Measurements from ENCODE around the gene SGSM1. TPM values are rescaled to one million over a fixed set of nuclear protein-coding genes. Genes with fewer than 3 reads are reported as not detected.

SGSM1 gene
- total RNA-seq, 1 experiment from 2014 or later: 4.3 TPM

DNA sequence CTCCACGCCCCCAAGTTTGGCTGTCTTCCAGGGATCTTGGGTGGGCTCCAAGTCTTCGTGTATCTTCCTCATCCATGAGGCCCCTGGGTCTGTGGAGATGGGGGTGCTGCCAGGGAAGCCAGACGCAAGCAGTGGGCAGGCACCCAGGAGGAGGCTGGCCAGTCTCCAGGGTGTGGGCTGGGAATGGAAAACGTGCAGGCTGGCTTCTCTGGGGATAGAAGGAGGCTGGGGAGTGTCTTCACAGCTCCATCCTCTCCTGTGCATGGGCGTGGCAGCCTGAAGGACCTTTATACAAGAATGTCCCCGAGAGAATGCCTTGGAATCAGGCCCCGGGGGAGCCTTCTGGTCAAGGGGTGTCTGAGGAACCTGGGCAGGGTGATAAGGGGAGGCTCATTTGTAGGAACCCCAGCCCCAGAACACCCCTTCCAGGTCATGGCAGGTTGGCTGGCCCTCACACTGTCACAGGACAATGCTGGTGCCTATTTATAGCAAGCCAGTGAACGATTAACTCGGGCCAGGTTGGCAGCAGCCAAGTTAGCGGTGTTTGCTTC lies 14.0 kb downstream of the SGSM1 start:
- no peak overlapping the region for H4K91ac ChIP-seq (ENCODE audit: insufficient read length, low read depth, low read length)
- H3K9me3 Mint-ChIP-seq: peaks cover 3 to 9% of the 10 kb centered on the region in 2 experiments

More for the DNA sequence above, 14.0 kb downstream of the SGSM1 start:
- H4K5ac ChIP-seq (ENCODE audit: insufficient read length, low read depth, low read length): no peak overlapping the region
- no peak overlapping the region for H3K18ac ChIP-seq (ENCODE audit: insufficient read length, low read depth, low read length)
- no peaks in the 10 kb centered on the region for H3K79me1 ChIP-seq (ENCODE audit: insufficient read depth, low read depth, low read length, poor library complexity, severe bottlenecking)
- H4K20me1 ChIP-seq (ENCODE audit: control insufficient read depth, insufficient read depth, insufficient read length): no peaks in the 10 kb centered on the region
- H3K4me1 ChIP-seq (ENCODE audit: insufficient read depth, low read length): no peaks in the 10 kb centered on the region
- H2AK5ac ChIP-seq (ENCODE audit: insufficient read length, low read length): no peak overlapping the region
- no peak overlapping the region for H3K27ac ChIP-seq (ENCODE audit: insufficient read length, low read depth, low read length)
- H3K23me2 ChIP-seq (ENCODE audit: insufficient read length, low read depth, low read length, poor library complexity, severe bottlenecking): no peaks in the 10 kb centered on the region
- H3K14ac ChIP-seq (ENCODE audit: insufficient read depth, low read length): no peak overlapping the region; the same call in 1 of the 2 replicates
- H3K4me2 ChIP-seq (ENCODE audit: insufficient read depth, insufficient read length, low read length): no peak overlapping the region
- Mint-ChIP-seq H3K27ac (no peak overlapping the region), H3K27me3 (ENCODE audit: low read depth) (no peaks in the 10 kb centered on the region; the same call in none of the 2 replicates), H3K36me3 (ENCODE audit: insufficient read depth in 1 of 3, low read depth in 3 of 3) (peaks cover 8 to 11% (median 9%) of the 10 kb centered on the region in 3 experiments), H3K4me1 (no peaks in the 10 kb centered on the region), H3K4me3 (no peak overlapping the region)
- no peak overlapping the region for H2AFZ ChIP-seq (ENCODE audit: low read length)
- H3K9me3 ChIP-seq (ENCODE audit: control insufficient read depth, low read depth, low read length): no peaks in the 10 kb centered on the region
- H3K23ac ChIP-seq (ENCODE audit: insufficient read length, low read depth, low read length): no peak overlapping the region
- H2BK120ac ChIP-seq (ENCODE audit: low read depth, low read length, poor library complexity, severe bottlenecking): no peak overlapping the region
- DNase-seq: no peak
- peaks cover 2% of the 10 kb centered on the region; the same call in 1 of the 2 replicates for H3K79me2 ChIP-seq (ENCODE audit: insufficient read depth, low read length)
- no CpG with 5 or more reads among the region's 10 CpGs for WGBS (ENCODE audit: extremely low coverage, insufficient read length, low lambda C conversion rate)
- H3K27me3 ChIP-seq (ENCODE audit: insufficient read depth, low read length): no peaks in the 10 kb centered on the region
- H2BK15ac ChIP-seq (ENCODE audit: low read depth, low read length): no peak overlapping the region
- no peak overlapping the region for H3T11ph ChIP-seq (ENCODE audit: low read length)
- no peak overlapping the region for H3K9ac ChIP-seq (ENCODE audit: extremely low read depth, insufficient read length, low read length)
- H4K8ac ChIP-seq (replicated peaks; ENCODE audit: insufficient read length, low read depth, low read length): no peak overlapping the region
- TF ChIP-seq, protein P1, sequence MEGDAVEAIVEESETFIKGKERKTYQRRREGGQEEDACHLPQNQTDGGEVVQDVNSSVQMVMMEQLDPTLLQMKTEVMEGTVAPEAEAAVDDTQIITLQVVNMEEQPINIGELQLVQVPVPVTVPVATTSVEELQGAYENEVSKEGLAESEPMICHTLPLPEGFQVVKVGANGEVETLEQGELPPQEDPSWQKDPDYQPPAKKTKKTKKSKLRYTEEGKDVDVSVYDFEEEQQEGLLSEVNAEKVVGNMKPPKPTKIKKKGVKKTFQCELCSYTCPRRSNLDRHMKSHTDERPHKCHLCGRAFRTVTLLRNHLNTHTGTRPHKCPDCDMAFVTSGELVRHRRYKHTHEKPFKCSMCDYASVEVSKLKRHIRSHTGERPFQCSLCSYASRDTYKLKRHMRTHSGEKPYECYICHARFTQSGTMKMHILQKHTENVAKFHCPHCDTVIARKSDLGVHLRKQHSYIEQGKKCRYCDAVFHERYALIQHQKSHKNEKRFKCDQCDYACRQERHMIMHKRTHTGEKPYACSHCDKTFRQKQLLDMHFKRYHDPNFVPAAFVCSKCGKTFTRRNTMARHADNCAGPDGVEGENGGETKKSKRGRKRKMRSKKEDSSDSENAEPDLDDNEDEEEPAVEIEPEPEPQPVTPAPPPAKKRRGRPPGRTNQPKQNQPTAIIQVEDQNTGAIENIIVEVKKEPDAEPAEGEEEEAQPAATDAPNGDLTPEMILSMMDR (conservative IDR thresholded peaks at IDR 0.05): no peak
- no peak overlapping the region for H2BK20ac ChIP-seq (ENCODE audit: low read depth, low read length, poor library complexity, severe bottlenecking)
- H3K4ac ChIP-seq (ENCODE audit: low read depth, low read length): no peak overlapping the region
- no peak overlapping the region for H3K56ac ChIP-seq (ENCODE audit: insufficient read length, low read depth, low read length)
- no peak overlapping the region for H2BK5ac ChIP-seq (ENCODE audit: insufficient read length, low read length)
- H2BK12ac ChIP-seq (ENCODE audit: insufficient read length, low read depth, low read length): no peak overlapping the region
